Lung (tissue), 12 donors: Measurements from ENCODE around the gene TXNDC5. TPM values are rescaled to one million over a fixed set of nuclear protein-coding genes. Genes with fewer than 3 reads are reported as not detected.

Experiments
- ATAC-seq: fragments of 200-7000 bp; cut with Tn5 transposase; one replicate; pipeline ENCODE4 v1.9.1; 2020; ENCODE audit warnings: moderate number of reproducible peaks; ENCODE audit not compliant: insufficient read depth, low FRiP score
- DNase-seq, 3 donors: peaks; one replicate each; pipeline ENCODE4 v3.0.0-alpha.2; 2013 to 2017
- H3K27ac ChIP-seq, 2 donors: one replicate each; pipeline ENCODE4 v1.5.1; 2013; ENCODE audit warnings: mild to moderate bottlenecking in 2 of 2, moderate library complexity in 2 of 2, control low read depth in 1 of 2, inconsistent platforms in 1 of 2, low read depth in 1 of 2, low read length in 1 of 2
- H3K27me3 ChIP-seq, 3 donors: one replicate each; pipeline ENCODE4 v1.5.1; 2013; ENCODE audit warnings: low read length in 2 of 3; ENCODE audit not compliant: control insufficient read depth in 3 of 3, insufficient read depth in 3 of 3
- H3K36me3 ChIP-seq, 4 donors: one replicate each; pipeline ENCODE4 v1.5.1; 2013; ENCODE audit warnings: low read length in 4 of 4, mild to moderate bottlenecking in 1 of 4, moderate library complexity in 1 of 4; ENCODE audit not compliant: control insufficient read depth in 4 of 4, insufficient read depth in 4 of 4
- H3K4me1 ChIP-seq, 5 donors: one replicate each; pipeline ENCODE4 v1.5.1; 2013; ENCODE audit warnings: low read length in 5 of 5, mild to moderate bottlenecking in 2 of 5, moderate library complexity in 1 of 5; ENCODE audit not compliant: control insufficient read depth in 5 of 5, insufficient read depth in 5 of 5
- H3K4me3 ChIP-seq: one replicate; pipeline ENCODE4 v1.5.1; 2013; ENCODE audit warnings: mild to moderate bottlenecking, control low read depth, moderate library complexity
- H3K9ac ChIP-seq, 2 donors: one replicate each; pipeline ENCODE4 v1.5.1; 2013; ENCODE audit warnings: low read length in 2 of 2, control low read depth in 1 of 2; ENCODE audit not compliant: insufficient read depth in 1 of 2
- H3K9me3 ChIP-seq, 4 donors: one replicate each; pipeline ENCODE4 v1.5.1; 2013; ENCODE audit warnings: low read length in 3 of 4, mild to moderate bottlenecking in 1 of 4, moderate library complexity in 1 of 4; ENCODE audit not compliant: control insufficient read depth in 4 of 4, insufficient read depth in 3 of 4
- WGBS, 2 donors: extraction: QIAGEN DNeasy Blood & Tissue Kit; methylation state at CpG; one replicate each; pipeline ENCODE4 v1.1.7; 2013; 5-methylcytosine and 5-hydroxymethylcytosine counted together
- polyA plus RNA-seq, 2 donors: library from polyadenylated mRNA; stranded (reverse); fragments of 200-250 nt; gene quantifications; one replicate each; pipeline ENCODE4 v1.2.1, GENCODE V29; 2013
- total RNA-seq, 2 donors: library from RNA; depleted of rRNA in 1 of 2; stranded (reverse); fragments of >200 nt in 1 of 2; gene quantifications; one replicate each; pipeline ENCODE4 v1.2.1, GENCODE V29; 2014 to 2021
- TF ChIP-seq, protein P1 (sequence below): IDR thresholded peaks from 2 replicates; pipeline ENCODE4 v1.5.1; 2012; ENCODE audit warnings: mild to moderate bottlenecking; ENCODE audit errors: control extremely low read depth, extremely low read depth
- donor health status: control.
- donor health status: control.
- donor health status: Bipolar disorder and iron deficiency.
- donor health status: healthy.
- donor health status: DM: yes; HTN: yes; CAD: no.

Gene TXNDC5
- total and polyA plus RNA-seq, 4 donors = 79.2 to 177 (median 123) TPM

DNA sequence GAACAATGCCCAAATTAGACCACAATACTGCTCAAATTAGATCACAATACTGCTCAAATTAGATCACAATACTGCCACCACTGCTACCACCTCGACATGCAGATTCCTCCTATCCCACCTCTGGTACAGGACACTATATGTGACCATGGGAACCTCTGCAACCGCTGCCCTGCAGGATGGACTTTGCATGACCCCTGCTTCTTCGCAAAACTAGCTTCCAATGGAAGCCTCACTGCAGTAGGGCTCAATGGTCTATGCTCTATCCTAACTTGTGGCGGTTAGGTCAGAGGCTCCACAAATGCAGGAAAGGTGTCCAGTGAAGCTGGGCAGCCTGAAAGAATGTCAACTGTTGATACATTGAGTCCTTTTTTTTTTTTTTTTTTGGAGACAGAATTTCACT is 7.8 kb upstream of the TXNDC5 start:
- H3K4me3 ChIP-seq = no peak overlapping the region
- DNase-seq (no peak), ATAC-seq (no peak)
- no peak overlapping the region for H3K9ac ChIP-seq
- H3K27ac ChIP-seq = no peak overlapping the region
- H3K27me3 ChIP-seq = peaks cover 0 to 13% (median 0%) of the 10 kb centered on the region in 3 donors
- 93 to 96% methylated on average over 4 of the region's 4 CpGs for WGBS, 2 donors
- H3K36me3 ChIP-seq = no peaks in the 10 kb centered on the region
- no peaks in the 10 kb centered on the region for H3K9me3 ChIP-seq
- TF ChIP-seq, protein P1, sequence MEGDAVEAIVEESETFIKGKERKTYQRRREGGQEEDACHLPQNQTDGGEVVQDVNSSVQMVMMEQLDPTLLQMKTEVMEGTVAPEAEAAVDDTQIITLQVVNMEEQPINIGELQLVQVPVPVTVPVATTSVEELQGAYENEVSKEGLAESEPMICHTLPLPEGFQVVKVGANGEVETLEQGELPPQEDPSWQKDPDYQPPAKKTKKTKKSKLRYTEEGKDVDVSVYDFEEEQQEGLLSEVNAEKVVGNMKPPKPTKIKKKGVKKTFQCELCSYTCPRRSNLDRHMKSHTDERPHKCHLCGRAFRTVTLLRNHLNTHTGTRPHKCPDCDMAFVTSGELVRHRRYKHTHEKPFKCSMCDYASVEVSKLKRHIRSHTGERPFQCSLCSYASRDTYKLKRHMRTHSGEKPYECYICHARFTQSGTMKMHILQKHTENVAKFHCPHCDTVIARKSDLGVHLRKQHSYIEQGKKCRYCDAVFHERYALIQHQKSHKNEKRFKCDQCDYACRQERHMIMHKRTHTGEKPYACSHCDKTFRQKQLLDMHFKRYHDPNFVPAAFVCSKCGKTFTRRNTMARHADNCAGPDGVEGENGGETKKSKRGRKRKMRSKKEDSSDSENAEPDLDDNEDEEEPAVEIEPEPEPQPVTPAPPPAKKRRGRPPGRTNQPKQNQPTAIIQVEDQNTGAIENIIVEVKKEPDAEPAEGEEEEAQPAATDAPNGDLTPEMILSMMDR = no peak
- peaks cover 0 to 14% (median 0%) of the 10 kb centered on the region in 5 donors for H3K4me1 ChIP-seq

DNA sequence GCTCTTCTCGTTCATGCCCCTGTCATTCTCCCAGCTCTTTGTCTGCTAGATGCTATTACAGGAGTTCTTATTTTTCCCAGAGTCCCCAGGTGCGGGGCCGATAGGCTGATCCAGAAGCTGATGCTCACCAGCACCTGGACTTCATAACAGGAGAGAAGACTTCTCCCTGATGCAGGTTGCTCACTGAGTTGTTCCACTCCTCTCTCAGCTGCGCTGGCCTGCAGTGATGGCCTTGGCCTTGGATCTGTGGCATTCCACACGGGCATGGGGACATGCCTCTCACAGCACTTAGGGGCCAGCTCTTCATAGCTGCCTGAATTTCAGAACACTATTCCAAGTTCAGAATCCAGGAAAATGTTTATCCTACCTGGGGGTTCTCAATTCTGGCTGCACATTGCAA is 7.1 kb upstream of the TXNDC5 start:
- ATAC-seq (no peak), DNase-seq (no peak)
- no peak overlapping the region for H3K9ac ChIP-seq
- WGBS, 2 donors = 80 to 95% methylated on average over 5 of the region's 5 CpGs
- no peak overlapping the region for H3K4me3 ChIP-seq
- TF ChIP-seq, protein P1 = no peak
- peaks cover 0 to 13% (median 0%) of the 10 kb centered on the region in 5 donors for H3K4me1 ChIP-seq
- H3K27ac ChIP-seq = no peak overlapping the region
- peaks cover 0 to 17% (median 0%) of the 10 kb centered on the region in 3 donors for H3K27me3 ChIP-seq
- no peaks in the 10 kb centered on the region for H3K9me3 ChIP-seq
- no peaks in the 10 kb centered on the region for H3K36me3 ChIP-seq

DNA sequence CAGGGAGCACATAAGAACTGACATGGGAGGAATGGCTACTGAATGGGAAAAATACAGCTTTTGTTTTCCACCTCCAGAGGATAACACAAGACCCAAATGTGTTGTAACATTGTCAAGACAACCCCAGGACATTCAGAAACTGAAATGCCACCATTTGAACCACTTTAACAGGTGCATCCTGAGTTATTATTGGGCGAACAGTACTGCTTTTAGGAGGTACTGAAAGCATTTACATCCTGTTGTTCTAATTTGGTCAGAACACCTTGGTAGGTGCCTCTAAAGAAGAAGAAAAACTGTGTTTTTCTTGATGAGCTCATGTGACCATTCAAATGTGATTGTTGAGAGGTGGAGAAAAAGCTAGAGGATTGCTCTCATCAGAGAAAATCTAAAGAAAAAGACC is 6.4 kb upstream of the TXNDC5 start:
- H3K27me3 ChIP-seq = peaks cover 0 to 24% (median 3%) of the 10 kb centered on the region in 3 donors
- no peak for ATAC-seq
- no peak overlapping the region for H3K27ac ChIP-seq
- 77 to 81% methylated on average over 1 of the region's 1 CpG for WGBS, 2 donors
- peaks cover 0 to 7% (median 0%) of the 10 kb centered on the region in 5 donors for H3K4me1 ChIP-seq
- no peaks in the 10 kb centered on the region for H3K36me3 ChIP-seq
- no peaks in the 10 kb centered on the region for H3K9me3 ChIP-seq
- no peak overlapping the region for H3K4me3 ChIP-seq
- H3K9ac ChIP-seq = no peak overlapping the region
- no peak for DNase-seq
- TF ChIP-seq, protein P1 = no peak
